ENCODE measurements around the gene DSC3. TPM values are rescaled to one million over a fixed set of nuclear protein-coding genes. Genes with fewer than 3 reads are reported as not detected.

The DSC3 gene
- total RNA-seq, 1 experiment from 2014 or later: not detected

- Histone ChIP-seq H3K9me3 (no peaks in the 10 kb centered on the region; the same call in 1 of the 2 replicates), H3K36me3 (no peaks in the 10 kb centered on the region), H3K4me3 (no peak overlapping the region), H3K27me3 (no peaks in the 10 kb centered on the region)
- DNase-seq: no peak
These were observed 97.6 kb downstream of the DSC3 start for GRCh38 chr18:30944773-30945417.

GRCh38 chr18:30940952-30941539 lies 101.5 kb downstream of the DSC3 start:
- H3K9me3 ChIP-seq: no peaks in the 10 kb centered on the region; the same call in 1 of the 2 replicates
- DNase-seq: no peak
- no peaks in the 10 kb centered on the region for H3K27me3 ChIP-seq
- no peak overlapping the region for H3K4me3 ChIP-seq
- no peaks in the 10 kb centered on the region for H3K36me3 ChIP-seq

Other genes starting within 250 kb of the DSC3 start
- gene DSC2, start 59.7 kb upstream of the DSC3 start, total RNA-seq (2014; rRNA removed; shearing (Covaris generic); ENCODE audit: low replicate concordance): not detected in 2 replicates
- gene DSC1, start 120.1 kb upstream of the DSC3 start, total RNA-seq (2014; rRNA removed; shearing (Covaris generic); ENCODE audit: low replicate concordance): not detected in 2 replicates